NT2/D1 (cell line): ENCODE measurements around the gene OR5C1.
"Not testable (repeated sequence)": the region's sequence is repeated elsewhere in the genome, so short reads cannot be mapped to it uniquely, and the experiment has no call there.

Experiments used
- SUZ12 ChIP-seq: IDR thresholded peaks from 2 replicates; pipeline ENCODE4 v1.6.1; 2011; ENCODE audit not compliant: insufficient read length, insufficient read depth; ENCODE audit errors: extremely low read depth
- YY1 ChIP-seq: IDR thresholded peaks from 2 replicates; pipeline ENCODE4 v1.6.1; 2011; ENCODE audit not compliant: insufficient read length, insufficient read depth
- ZNF274 ChIP-seq: IDR thresholded peaks from 2 replicates; pipeline ENCODE4 v1.6.1; 2011; ENCODE audit warnings: mild to moderate bottlenecking, low read depth, low read length

GRCh38 chr9:122809261-122809660 lies 20.5 kb downstream of the OR5C1 start:
- TF ChIP-seq SUZ12, ZNF274, YY1: not testable (repeated sequence)
